IMR-90 (cell line): ENCODE measurements around the gene ARPP21. TPM values are rescaled to one million over a fixed set of nuclear protein-coding genes. Genes with fewer than 3 reads are reported as not detected.

Source experiments
- ATAC-seq: fragments of 200-7000 bp; cut with Tn5 transposase; 2 replicates; pipeline ENCODE4 v1.9.1; 2020; ENCODE audit warnings: low read depth, mild to moderate bottlenecking, moderate library complexity
- BruUV-seq: library from RNA; stranded (reverse); fragments of 400-500 nt; replicated peaks from 2 replicates; lab custom pipeline; 2021; lab: Mats Ljungman, UMichigan
- CTCF ChIA-PET: fragments of 300-600 bp; formaldehyde crosslinking; extraction: SDS; loops from one replicate; lab custom pipeline; 2021; ENCODE audit warnings: antibody characterized with exemption; lab: Yijun Ruan, JAX
- POLR2A ChIA-PET: fragments of 300-600 bp; sonication (Branson Sonifier 250); formaldehyde crosslinking; loops from one replicate; lab custom pipeline; 2022; ENCODE audit warnings: antibody characterized with exemption; ENCODE audit not compliant: unreplicated experiment; lab: Charles Lee
- DNase-seq: peaks from one replicate; pipeline ENCODE4 v3.0.0; 2013
- H2AFZ ChIP-seq: replicated peaks from 2 replicates; pipeline ENCODE3; 2013; ENCODE audit warnings: low read length, mild to moderate bottlenecking; ENCODE audit not compliant: poor library complexity
- H2AK5ac ChIP-seq: 2 replicates; pipeline ENCODE4 v1.6.1; 2013; ENCODE audit warnings: low read depth, low read length, inconsistent platforms
- H2AK9ac ChIP-seq: replicated peaks from 2 replicates; pipeline ENCODE3; 2013; ENCODE audit warnings: mild to moderate bottlenecking, low read depth, low read length, moderate library complexity; ENCODE audit not compliant: poor library complexity
- H2BK120ac ChIP-seq: 2 replicates; pipeline ENCODE4 v1.6.1; 2013; ENCODE audit warnings: low read depth, low read length, inconsistent platforms
- H2BK15ac ChIP-seq: 3 replicates; pipeline ENCODE4 v1.6.1; 2013; ENCODE audit warnings: low read depth, low read length, inconsistent platforms
- H2BK20ac ChIP-seq: 2 replicates; pipeline ENCODE4 v1.6.1; 2013; ENCODE audit warnings: low read depth, mild to moderate bottlenecking, inconsistent platforms, low read length, moderate library complexity
- H2BK5ac ChIP-seq: 2 replicates; pipeline ENCODE4 v1.6.1; 2013; ENCODE audit warnings: mild to moderate bottlenecking, low read depth, low read length, inconsistent platforms; ENCODE audit not compliant: poor library complexity, severe bottlenecking
- H3K14ac ChIP-seq: replicated peaks from 2 replicates; pipeline ENCODE4 v1.6.1; 2013; ENCODE audit warnings: low read depth, low read length, inconsistent platforms
- H3K18ac ChIP-seq: 2 replicates; pipeline ENCODE4 v1.6.1; 2013; ENCODE audit warnings: low read depth, low read length, control low read depth
- H3K23ac ChIP-seq: 2 replicates; pipeline ENCODE4 v1.6.1; 2013; ENCODE audit warnings: low read depth, low read length, inconsistent platforms
- H3K27ac ChIP-seq: 2 replicates; pipeline ENCODE4 v1.5.1; 2013; ENCODE audit warnings: mild to moderate bottlenecking, control low read depth, low read length; ENCODE audit not compliant: insufficient read depth
- H3K27me3 ChIP-seq: 2 replicates; pipeline ENCODE4 v1.6.1; 2013; ENCODE audit warnings: low read length; ENCODE audit not compliant: control insufficient read depth, insufficient read depth
- H3K36me3 ChIP-seq: 2 replicates; pipeline ENCODE4 v1.6.1; 2013; ENCODE audit warnings: low read length, mixed read lengths; ENCODE audit not compliant: control insufficient read depth, insufficient read depth
- H3K4ac ChIP-seq: 2 replicates; pipeline ENCODE4 v1.6.1; 2013; ENCODE audit warnings: low read depth, low read length, inconsistent platforms
- H3K4me1 ChIP-seq: 2 replicates; pipeline ENCODE4 v1.6.1; 2013; ENCODE audit warnings: low read length, mixed read lengths; ENCODE audit not compliant: control insufficient read depth, insufficient read depth
- H3K4me2 ChIP-seq: 2 replicates; pipeline ENCODE4 v1.6.1; 2013; ENCODE audit warnings: low read depth, mild to moderate bottlenecking, control low read depth, low read length, moderate library complexity
- H3K4me3 ChIP-seq: 2 replicates; pipeline ENCODE4 v1.5.1; 2013; ENCODE audit warnings: low read depth, mild to moderate bottlenecking, control low read depth, low read length, moderate library complexity; ENCODE audit not compliant: insufficient read depth
- H3K56ac ChIP-seq: 2 replicates; pipeline ENCODE4 v1.6.1; 2013; ENCODE audit warnings: low read length, inconsistent platforms; ENCODE audit not compliant: insufficient read depth; ENCODE audit errors: extremely low read depth
- H3K79me1 ChIP-seq, 2 experiments: 2 replicates each; pipeline ENCODE4 v1.6.1; 2013; ENCODE audit warnings: low read length in 2 of 2, inconsistent platforms in 1 of 2, low read depth in 1 of 2
- H3K9ac ChIP-seq: 2 replicates; pipeline ENCODE4 v1.6.1; 2013; ENCODE audit warnings: low read depth, low read length, control low read depth
- H3K9me1 ChIP-seq: 2 replicates; pipeline ENCODE4 v1.6.1; 2013; ENCODE audit warnings: low read length, inconsistent platforms; ENCODE audit not compliant: insufficient read depth
- H3K9me3 ChIP-seq: 2 replicates; pipeline ENCODE4 v1.6.1; 2013; ENCODE audit warnings: low read length; ENCODE audit not compliant: control insufficient read depth, insufficient read depth
- H4K20me1 ChIP-seq: 2 replicates; pipeline ENCODE4 v1.6.1; 2013; ENCODE audit warnings: low read length, inconsistent platforms; ENCODE audit not compliant: insufficient read depth
- H4K5ac ChIP-seq: 2 replicates; pipeline ENCODE4 v1.6.1; 2013; ENCODE audit warnings: mild to moderate bottlenecking, low read depth, low read length, control low read depth
- H4K8ac ChIP-seq, 2 experiments: 2 replicates each; pipeline ENCODE4 v1.6.1; 2013; ENCODE audit warnings: low read depth in 2 of 2, low read length in 2 of 2, control low read depth in 1 of 2, inconsistent platforms in 1 of 2
- H4K91ac ChIP-seq: 2 replicates; pipeline ENCODE4 v1.6.1; 2013; ENCODE audit warnings: low read depth, low read length, inconsistent platforms; ENCODE audit not compliant: insufficient read depth
- CHD1 ChIP-seq: IDR thresholded peaks from 2 replicates; pipeline ENCODE4 v1.6.1; 2012; ENCODE audit warnings: low read depth, low read length, improper control_type of control experiment
- FOS ChIP-seq: fragments of 150-350 bp; IDR thresholded peaks from 2 replicates; pipeline ENCODE4 v1.6.1; 2016; ENCODE audit warnings: low read depth, low read length
- MAFK ChIP-seq: IDR thresholded peaks from 2 replicates; pipeline ENCODE4 v1.6.1; 2012; ENCODE audit warnings: low read depth, low read length, improper control_type of control experiment
- MAZ ChIP-seq: IDR thresholded peaks from 2 replicates; pipeline ENCODE4 v1.6.1; 2012; ENCODE audit warnings: low read depth, mild to moderate bottlenecking, low read length, improper control_type of control experiment, moderate library complexity, borderline replicate concordance
- RAD21 ChIP-seq: IDR thresholded peaks from 2 replicates; pipeline ENCODE4 v1.6.1; 2012; ENCODE audit warnings: low read length, improper control_type of control experiment
- RCOR1 ChIP-seq: IDR thresholded peaks from 2 replicates; pipeline ENCODE4 v1.6.1; 2012; ENCODE audit warnings: mild to moderate bottlenecking, low read length, improper control_type of control experiment; ENCODE audit not compliant: insufficient replicate concordance
- RFX5 ChIP-seq: IDR thresholded peaks from 2 replicates; pipeline ENCODE4 v1.8.0; 2012; ENCODE audit warnings: low read depth, mild to moderate bottlenecking, low read length, moderate library complexity
- USF2 ChIP-seq: fragments of 150-350 bp; IDR thresholded peaks from 2 replicates; pipeline ENCODE4 v1.6.1; 2017; ENCODE audit warnings: mild to moderate bottlenecking, antibody characterized with exemption, low read length, low read depth
- WGBS, 2 experiments: methylation state at CpG; one replicate each; pipeline versions ENCODE4 v1.1.5 to v1.1.7; 2013; ENCODE audit warnings: missing lambda C conversion rate in 2 of 2; ENCODE audit not compliant: insufficient read length in 1 of 2; ENCODE audit errors: extremely low coverage in 2 of 2; 5-methylcytosine and 5-hydroxymethylcytosine counted together
- dilution Hi-C: fragments of 300-500 bp; cut with HindIII; formaldehyde crosslinking; loops from one replicate; pipeline ENCODE4 v1.14.3; 2018; ENCODE audit warnings: low sequenced_read_pairs; ENCODE audit not compliant: unreplicated experiment
- in situ Hi-C: fragments of 300-500 bp; cut with MboI; formaldehyde crosslinking; loops from 3 replicates; pipeline ENCODE4 v1.14.3; 2019; ENCODE audit warnings: low sequenced_read_pairs, inconsistent platforms, mixed read lengths
- intact Hi-C: fragments of 100-400 bp; cut with micrococcal nuclease; formaldehyde crosslinking; loops from 2 replicates; pipeline ENCODE4 v1.10.0; 2022
- polyA plus RNA-seq, 3 experiments: library from polyadenylated mRNA; depleted of rRNA; stranded (reverse); fragments of >200 nt; gene quantifications; 2 replicates each; pipeline ENCODE4 v1.2.3, GENCODE V29; 2012; ENCODE audit warnings: low replicate concordance in 1 of 3
- total RNA-seq: library from RNA; depleted of rRNA; stranded (reverse); fragments of >200 nt; gene quantifications from 2 replicates; pipeline ENCODE4 v1.2.3, GENCODE V29; 2012
- TF ChIP-seq, protein P1 (sequence below): conservative IDR thresholded peaks from 2 replicates; pipeline ENCODE4 v1.5.1; 2012; ENCODE audit warnings: mild to moderate bottlenecking, low read depth, low read length, improper control_type of control experiment

ARPP21 gene
- total and polyA plus RNA-seq, 2 of the 4 experiments (the other 2 are of a cell fraction) = not detected

DNA sequence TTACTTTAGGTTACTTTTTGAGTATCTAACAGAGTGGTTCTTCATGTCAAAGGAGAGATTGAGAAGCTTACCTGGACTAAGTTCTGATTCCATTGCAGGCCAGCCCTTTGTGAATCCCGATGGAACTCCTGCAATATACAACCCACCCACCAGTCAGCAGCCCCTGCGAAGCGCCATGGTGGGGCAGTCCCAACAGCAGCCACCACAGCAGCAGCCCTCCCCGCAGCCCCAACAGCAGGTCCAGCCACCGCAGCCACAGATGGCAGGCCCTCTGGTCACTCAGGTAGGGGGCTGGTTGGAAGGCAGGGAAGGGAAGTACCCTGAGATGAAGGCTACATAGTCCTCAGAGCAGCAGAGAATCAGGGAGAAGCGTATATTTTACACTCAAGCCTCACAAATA is 97.8 kb downstream of the ARPP21 start:
- WGBS, 2 experiments = no CpG with 5 or more reads among the region's 6 CpGs
- H2BK15ac ChIP-seq = no peak overlapping the region
- no peak overlapping the region for H4K5ac ChIP-seq
- H2AK5ac ChIP-seq = no peak overlapping the region
- H3K56ac ChIP-seq = no peak overlapping the region
- no peak overlapping the region for H3K27ac ChIP-seq
- ATAC-seq (no peak), DNase-seq (no peak)
- H3K4me1 ChIP-seq = no peaks in the 10 kb centered on the region
- H3K4me2 ChIP-seq = no peak overlapping the region
- no peak overlapping the region for H3K23ac ChIP-seq
- no peak overlapping the region for H2BK5ac ChIP-seq
- no peak overlapping the region for H4K8ac ChIP-seq
- ChIA-PET POLR2A (no interaction called here), CTCF (no interaction called here)
- TF ChIP-seq USF2 = no peak
- no peak for TF ChIP-seq RCOR1
- TF ChIP-seq CHD1 = no peak
- TF ChIP-seq RAD21 = no peak
- TF ChIP-seq FOS = no peak
- TF ChIP-seq, protein P1, sequence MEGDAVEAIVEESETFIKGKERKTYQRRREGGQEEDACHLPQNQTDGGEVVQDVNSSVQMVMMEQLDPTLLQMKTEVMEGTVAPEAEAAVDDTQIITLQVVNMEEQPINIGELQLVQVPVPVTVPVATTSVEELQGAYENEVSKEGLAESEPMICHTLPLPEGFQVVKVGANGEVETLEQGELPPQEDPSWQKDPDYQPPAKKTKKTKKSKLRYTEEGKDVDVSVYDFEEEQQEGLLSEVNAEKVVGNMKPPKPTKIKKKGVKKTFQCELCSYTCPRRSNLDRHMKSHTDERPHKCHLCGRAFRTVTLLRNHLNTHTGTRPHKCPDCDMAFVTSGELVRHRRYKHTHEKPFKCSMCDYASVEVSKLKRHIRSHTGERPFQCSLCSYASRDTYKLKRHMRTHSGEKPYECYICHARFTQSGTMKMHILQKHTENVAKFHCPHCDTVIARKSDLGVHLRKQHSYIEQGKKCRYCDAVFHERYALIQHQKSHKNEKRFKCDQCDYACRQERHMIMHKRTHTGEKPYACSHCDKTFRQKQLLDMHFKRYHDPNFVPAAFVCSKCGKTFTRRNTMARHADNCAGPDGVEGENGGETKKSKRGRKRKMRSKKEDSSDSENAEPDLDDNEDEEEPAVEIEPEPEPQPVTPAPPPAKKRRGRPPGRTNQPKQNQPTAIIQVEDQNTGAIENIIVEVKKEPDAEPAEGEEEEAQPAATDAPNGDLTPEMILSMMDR = no peak
- no peak for TF ChIP-seq MAFK
- no peak for TF ChIP-seq MAZ
- no peak for TF ChIP-seq RFX5
- H3K18ac ChIP-seq = no peak overlapping the region
- no peaks in the 10 kb centered on the region for H3K36me3 ChIP-seq
- no peaks in the 10 kb centered on the region for H3K27me3 ChIP-seq
- no peak overlapping the region for H2BK120ac ChIP-seq
- H2AFZ ChIP-seq = no peak overlapping the region
- H3K4ac ChIP-seq = no peak overlapping the region
- H3K14ac ChIP-seq = no peak overlapping the region
- intact Hi-C loops (no loop called here), dilution Hi-C loops (no loop called here), in situ Hi-C loops (no loop called here)
- H4K20me1 ChIP-seq = no peaks in the 10 kb centered on the region
- H2AK9ac ChIP-seq = no peak overlapping the region
- H3K9me3 ChIP-seq = peaks cover 2% of the 10 kb centered on the region; the same call in 1 of the 2 replicates
- H4K91ac ChIP-seq = no peak overlapping the region
- H3K4me3 ChIP-seq = no peak overlapping the region
- no peaks in the 10 kb centered on the region for H3K79me1 ChIP-seq
- H3K9me1 ChIP-seq = no peaks in the 10 kb centered on the region
- no peak overlapping the region for H2BK20ac ChIP-seq
- no TSS peak for BruUV-seq
- no peak overlapping the region for H3K9ac ChIP-seq
